ENCODE data around the gene CRACR2A. TPM values are rescaled to one million over a fixed set of nuclear protein-coding genes. Genes with fewer than 3 reads are reported as not detected.

Gene CRACR2A
- total and polyA plus RNA-seq, 2 of the 4 experiments (the other 2 are of a cell fraction), result 0.54 to 0.60 TPM

DNA sequence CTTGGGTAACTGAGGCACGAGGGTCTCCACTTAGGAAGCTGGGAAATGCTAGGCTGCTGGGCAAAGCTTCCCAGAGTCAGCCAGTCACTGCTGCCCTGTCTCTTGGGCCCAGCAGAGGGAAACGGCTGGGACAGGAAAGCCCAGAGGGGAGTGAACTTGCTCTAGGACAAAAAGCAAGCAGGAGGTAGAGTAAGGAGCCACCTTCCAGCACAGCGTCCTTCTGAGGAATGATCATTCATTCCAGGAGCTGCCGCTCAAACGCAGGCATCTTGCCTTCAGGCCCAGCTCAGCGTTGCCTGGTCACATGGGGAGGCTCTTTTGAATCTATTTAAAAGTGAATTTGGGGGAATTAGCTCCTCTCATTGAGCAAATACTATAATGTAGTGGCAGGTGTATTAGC lies 118.6 kb downstream of the CRACR2A start:
- ChIA-PET POLR2A (ENCODE audit: unreplicated experiment) (no interaction called here), CTCF (no interaction called here)
- Histone ChIP-seq H3K56ac (ENCODE audit: extremely low read depth, insufficient read depth, low read length) (no peak overlapping the region), H2BK120ac (ENCODE audit: low read depth, low read length) (no peak overlapping the region), H3K79me1 (ENCODE audit: low read depth in 1 of 2, low read length in 2 of 2) (no peaks in the 10 kb centered on the region), H2BK5ac (ENCODE audit: low read depth, low read length, poor library complexity, severe bottlenecking) (no peak overlapping the region), H4K91ac (ENCODE audit: insufficient read depth, low read depth, low read length) (no peak overlapping the region), H3K23ac (ENCODE audit: low read depth, low read length) (no peak overlapping the region), H4K5ac (ENCODE audit: low read depth, low read length) (no peak overlapping the region), H3K14ac (replicated peaks; ENCODE audit: low read depth, low read length) (no peak overlapping the region), H4K8ac (ENCODE audit: low read depth in 2 of 2, low read length in 2 of 2) (no peak overlapping the region), H3K27me3 (ENCODE audit: control insufficient read depth, insufficient read depth, low read length) (peaks cover 15% of the 10 kb centered on the region), H2BK15ac (ENCODE audit: low read depth, low read length) (no peak overlapping the region), H3K9me3 (ENCODE audit: control insufficient read depth, insufficient read depth, low read length) (no peaks in the 10 kb centered on the region), H3K18ac (ENCODE audit: low read depth, low read length) (no peak overlapping the region), H3K9ac (ENCODE audit: low read depth, low read length) (no peak overlapping the region), H2AFZ (replicated peaks; ENCODE audit: low read length, poor library complexity) (no peak overlapping the region), H4K20me1 (ENCODE audit: insufficient read depth, low read length) (no peaks in the 10 kb centered on the region), H2BK20ac (ENCODE audit: low read depth, low read length) (no peak overlapping the region), H3K4me3 (ENCODE audit: insufficient read depth, low read depth, low read length) (no peak overlapping the region), H2AK5ac (ENCODE audit: low read depth, low read length) (no peak overlapping the region), H3K36me3 (ENCODE audit: control insufficient read depth, insufficient read depth, low read length) (no peaks in the 10 kb centered on the region), H3K27ac (ENCODE audit: insufficient read depth, low read length) (no peak overlapping the region), H3K4me2 (ENCODE audit: low read depth, low read length) (no peak overlapping the region), H3K4ac (ENCODE audit: low read depth, low read length) (no peak overlapping the region), H3K4me1 (ENCODE audit: control insufficient read depth, insufficient read depth, low read length) (no peaks in the 10 kb centered on the region), H2AK9ac (replicated peaks; ENCODE audit: low read depth, low read length, poor library complexity) (no peak overlapping the region), H3K9me1 (ENCODE audit: insufficient read depth, low read length) (no peaks in the 10 kb centered on the region)
- DNase-seq (no peak), ATAC-seq (ENCODE audit: low read depth) (no peak)
- no TSS peak for BruUV-seq (replicated peaks)
- in situ Hi-C loops (cut with MboI; ENCODE audit: low sequenced_read_pairs), result no loop called here
- WGBS, 2 experiments (ENCODE audit: extremely low coverage in 2 of 2, insufficient read length in 1 of 2), result no CpG with 5 or more reads among the region's 6 CpGs
- dilution Hi-C loops (cut with HindIII; ENCODE audit: low sequenced_read_pairs, unreplicated experiment), result no loop called here
- intact Hi-C loops (cut with micrococcal nuclease), result no loop called here
- TF ChIP-seq NFE2L2 (IDR thresholded peaks at IDR 0.05; ENCODE audit: low read depth, low read length) (no peak), CTCF (conservative IDR thresholded peaks at IDR 0.05; ENCODE audit: low read depth, low read length) (no peak), CHD1 (IDR thresholded peaks at IDR 0.05; ENCODE audit: low read depth, low read length) (no peak), RFX5 (IDR thresholded peaks at IDR 0.05; ENCODE audit: low read depth, low read length) (no peak), BHLHE40 (IDR thresholded peaks at IDR 0.05; ENCODE audit: low read depth, low read length) (no peak), FOS (IDR thresholded peaks at IDR 0.05; ENCODE audit: low read depth, low read length) (no peak), MXI1 (IDR thresholded peaks at IDR 0.05; ENCODE audit: borderline replicate concordance, low read depth, low read length) (no peak), MAFK (IDR thresholded peaks at IDR 0.05; ENCODE audit: low read depth, low read length) (no peak), POLR2A (IDR thresholded peaks at IDR 0.05; ENCODE audit: low read depth, low read length) (no peak)
- TF ChIP-seq, protein P1, sequence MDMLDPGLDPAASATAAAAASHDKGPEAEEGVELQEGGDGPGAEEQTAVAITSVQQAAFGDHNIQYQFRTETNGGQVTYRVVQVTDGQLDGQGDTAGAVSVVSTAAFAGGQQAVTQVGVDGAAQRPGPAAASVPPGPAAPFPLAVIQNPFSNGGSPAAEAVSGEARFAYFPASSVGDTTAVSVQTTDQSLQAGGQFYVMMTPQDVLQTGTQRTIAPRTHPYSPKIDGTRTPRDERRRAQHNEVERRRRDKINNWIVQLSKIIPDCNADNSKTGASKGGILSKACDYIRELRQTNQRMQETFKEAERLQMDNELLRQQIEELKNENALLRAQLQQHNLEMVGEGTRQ (IDR thresholded peaks at IDR 0.05; ENCODE audit: low read depth, low read length), result no peak

All from IMR-90 (cell line).